ENCODE measurements around the gene GTPBP4.

- TF ChIP-seq CTCF (IDR thresholded peaks at IDR 0.05) (no peak), POLR2AphosphoS5 (IDR thresholded peaks at IDR 0.05) (no peak), POLR2A (IDR thresholded peaks at IDR 0.05) (no peak)
Observed at GRCh38 chr10:992467-992866, 4.2 kb downstream of the GTPBP4 start.

Measured in prostate gland (tissue), 2 donors.